Tibial nerve (tissue), 4 donors: ENCODE data around the gene FAM234A. TPM values are rescaled to one million over a fixed set of nuclear protein-coding genes. Genes with fewer than 3 reads are reported as not detected.

Experiments
- DNase-seq, 2 donors: peaks; one replicate each; pipeline ENCODE4 v3.0.0-alpha.2; 2019; ENCODE audit warnings: low spot score in 2 of 2
- H3K27ac ChIP-seq, 4 donors: fragments of 200-600 bp; sonication (generic) in 3 of 4; one replicate each; pipeline ENCODE4 v1.5.1; 2017 to 2019; ENCODE audit warnings: mild to moderate bottlenecking in 1 of 4
- H3K27me3 ChIP-seq, 2 donors: fragments of 200-600 bp; sonication (generic) in 1 of 2; one replicate each; pipeline versions ENCODE4 v1.5.1 to v1.6.0; 2017 to 2019
- H3K36me3 ChIP-seq, 3 donors: fragments of 200-600 bp; sonication (generic); one replicate each; pipeline ENCODE4 v1.5.1; 2018 to 2019
- H3K4me1 ChIP-seq, 4 donors: fragments of 200-600 bp; sonication (generic) in 3 of 4; one replicate each; pipeline ENCODE4 v1.5.1; 2017 to 2019
- H3K4me3 ChIP-seq, 4 donors: fragments of 200-600 bp; sonication (generic) in 3 of 4; one replicate each; pipeline ENCODE4 v1.5.1; 2017 to 2019; ENCODE audit warnings: mild to moderate bottlenecking in 1 of 4, moderate library complexity in 1 of 4
- H3K9me3 ChIP-seq, 4 donors: fragments of 200-600 bp; sonication (generic) in 3 of 4; one replicate each; pipeline ENCODE4 v1.5.1; 2017 to 2019
- CTCF ChIP-seq, 5 experiments: fragments of 200-600 bp in 3 of 5; fragments of 450-650 bp in 2 of 5; sonication (generic) in 3 of 5; IDR thresholded peaks; one replicate each; pipeline ENCODE4 v1.5.1; 2016 to 2019; ENCODE audit warnings: antibody characterized with exemption in 5 of 5, mild to moderate bottlenecking in 3 of 5, moderate library complexity in 2 of 5
- EP300 ChIP-seq, 2 donors: sonication (generic); formaldehyde crosslinking; IDR thresholded peaks; one replicate each; pipeline ENCODE4 v1.6.1; 2017; ENCODE audit warnings: antibody characterized with exemption in 2 of 2, mild to moderate bottlenecking in 1 of 2
- POLR2A ChIP-seq, 2 donors: fragments of 450-650 bp; IDR thresholded peaks; one replicate each; pipeline ENCODE4 v1.6.1; 2017; ENCODE audit warnings: antibody characterized with exemption in 2 of 2, mild to moderate bottlenecking in 2 of 2, moderate library complexity in 2 of 2
- WGBS, 2 donors: methylation state at CpG; one replicate each; pipeline ENCODE4 v1.1.5; 2018; 5-methylcytosine and 5-hydroxymethylcytosine counted together
- total RNA-seq, 4 donors: library from RNA; depleted of rRNA; stranded (reverse); fragments of >200 nt; gene quantifications; one replicate each; pipeline ENCODE4 v1.1.0, GENCODE V29; 2016

The FAM234A gene
- total RNA-seq, 4 donors from 2014 or later: 73.5 to 192 (median 99.0) TPM

GRCh38 chr16:261031-261691 lies 26.5 kb downstream of the FAM234A start:
- peaks cover 0 to 10% (median 0%) of the 10 kb centered on the region in 4 donors for H3K4me1 ChIP-seq
- no peaks in the 10 kb centered on the region for H3K27me3 ChIP-seq
- no peak for TF ChIP-seq POLR2A (IDR thresholded peaks at IDR 0.05)
- no peak for TF ChIP-seq CTCF (IDR thresholded peaks at IDR 0.05)
- no peak for TF ChIP-seq EP300 (IDR thresholded peaks at IDR 0.05)
- H3K9me3 ChIP-seq: no peaks in the 10 kb centered on the region
- H3K4me3 ChIP-seq: no peak overlapping the region
- 83 to 88% methylated on average over 16 to 27 of the region's 28 CpGs for WGBS, 2 donors
- H3K36me3 ChIP-seq: peaks cover 0 to 88% (median 9%) of the 10 kb centered on the region in 3 donors
- DNase-seq: no peak
- no peak overlapping the region for H3K27ac ChIP-seq

GRCh38 chr16:262121-262745 lies 27.6 kb downstream of the FAM234A start:
- peaks cover 0 to 79% (median 9%) of the 10 kb centered on the region in 3 donors for H3K36me3 ChIP-seq
- H3K4me1 ChIP-seq: peaks cover 0 to 16% (median 0%) of the 10 kb centered on the region in 4 donors
- no peak overlapping the region for H3K27ac ChIP-seq
- no peak overlapping the region for H3K4me3 ChIP-seq
- no peak for DNase-seq
- TF ChIP-seq EP300 (IDR thresholded peaks at IDR 0.05) (no peak), CTCF (IDR thresholded peaks at IDR 0.05) (no peak), POLR2A (IDR thresholded peaks at IDR 0.05) (no peak)
- 90 to 94% methylated on average over 21 to 29 of the region's 29 CpGs for WGBS, 2 donors
- H3K27me3 ChIP-seq: no peaks in the 10 kb centered on the region
- H3K9me3 ChIP-seq: no peaks in the 10 kb centered on the region

- H3K27me3 ChIP-seq: no peaks in the 10 kb centered on the region
- H3K9me3 ChIP-seq: no peaks in the 10 kb centered on the region
- H3K36me3 ChIP-seq: peaks cover 0 to 72% (median 9%) of the 10 kb centered on the region in 3 donors
- TF ChIP-seq POLR2A (IDR thresholded peaks at IDR 0.05): no peak
- no peak for TF ChIP-seq EP300 (IDR thresholded peaks at IDR 0.05)
- no peak for TF ChIP-seq CTCF (IDR thresholded peaks at IDR 0.05)
- H3K4me1 ChIP-seq: peaks cover 0 to 16% (median 0%) of the 10 kb centered on the region in 4 donors
- no peak overlapping the region for H3K4me3 ChIP-seq
- WGBS, 2 donors: 91 to 96% methylated on average over 30 to 31 of the region's 35 CpGs
- no peak for DNase-seq
- no peak overlapping the region for H3K27ac ChIP-seq
These were observed 28.7 kb downstream of the FAM234A start for GRCh38 chr16:263182-263774.

- no peak for DNase-seq
- no peaks in the 10 kb centered on the region for H3K9me3 ChIP-seq
- peaks cover 0 to 67% (median 9%) of the 10 kb centered on the region in 3 donors for H3K36me3 ChIP-seq
- peaks cover 0 to 16% (median 0%) of the 10 kb centered on the region in 4 donors for H3K4me1 ChIP-seq
- no peak overlapping the region for H3K27ac ChIP-seq
- no peaks in the 10 kb centered on the region for H3K27me3 ChIP-seq
- no peak overlapping the region for H3K4me3 ChIP-seq
- TF ChIP-seq POLR2A (IDR thresholded peaks at IDR 0.05) (no peak), EP300 (IDR thresholded peaks at IDR 0.05) (no peak), CTCF (IDR thresholded peaks at IDR 0.05) (no peak)
- 87 to 94% methylated on average over 11 to 16 of the region's 17 CpGs for WGBS, 2 donors
These were observed 29.3 kb downstream of the FAM234A start for GRCh38 chr16:263944-264343.
